Epidermal melanocyte (primary cell): ENCODE data around the gene STX18.

Experiments used
- DNase-seq: peaks from one replicate; pipeline ENCODE4 v3.0.0; 2011; ENCODE audit warnings: low spot score; ENCODE audit not compliant: insufficient read length

The STX18 gene

DNA sequence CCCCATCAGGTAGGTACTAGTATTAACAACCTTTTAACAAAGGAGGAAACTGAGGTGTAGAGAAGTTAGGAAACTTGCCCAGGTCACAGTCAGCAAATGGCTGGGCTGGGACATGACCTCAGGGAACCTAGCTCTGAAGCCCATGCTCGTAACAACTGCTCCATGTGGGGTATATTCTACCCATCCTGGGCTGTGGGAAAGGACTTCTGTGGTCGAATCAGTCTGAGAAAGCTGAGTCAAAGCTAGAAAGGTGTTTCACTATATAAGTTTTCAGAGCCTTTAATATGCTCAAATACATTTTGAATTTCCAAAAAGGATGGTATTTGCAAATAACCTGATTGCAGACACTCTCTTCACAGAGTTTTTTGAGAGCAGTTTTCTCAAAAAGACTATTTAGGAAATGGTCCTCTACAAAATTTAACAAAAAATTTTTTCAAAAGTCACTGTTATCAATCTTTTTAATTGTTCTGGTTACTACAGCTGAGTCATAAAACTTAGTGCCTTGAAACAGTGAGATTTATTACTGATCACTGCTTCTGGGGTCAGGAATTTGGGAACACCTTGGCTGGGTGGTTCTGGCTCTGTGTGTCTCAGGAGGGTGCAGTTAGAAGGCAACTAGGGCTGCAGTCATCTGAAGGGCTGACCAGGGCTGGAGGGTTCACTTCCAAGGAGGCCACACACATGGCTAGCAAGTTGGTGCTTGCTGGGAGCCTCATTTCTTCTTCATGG, 101.4 kb downstream of the STX18 start:
- no peak for DNase-seq

DNA sequence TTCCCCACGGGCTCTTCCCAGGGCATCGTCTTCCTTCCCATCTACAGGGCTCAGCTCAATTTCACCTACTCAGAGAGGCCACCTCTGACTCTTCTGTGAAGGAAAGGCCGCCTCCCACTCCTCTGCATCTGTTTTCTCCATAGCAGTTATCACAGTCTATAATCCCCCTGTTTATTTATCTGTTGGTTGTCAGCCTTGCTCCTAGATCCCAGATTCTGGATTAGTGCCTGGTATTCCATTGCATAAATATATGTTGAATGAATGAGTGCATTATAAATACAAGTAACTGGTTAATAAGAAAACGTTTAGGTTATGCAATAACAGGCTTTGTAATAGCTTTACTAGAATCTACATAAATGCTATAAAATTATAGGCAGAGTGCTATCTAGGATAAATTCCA, 102.1 kb downstream of the STX18 start:
- no peak for DNase-seq

DNA sequence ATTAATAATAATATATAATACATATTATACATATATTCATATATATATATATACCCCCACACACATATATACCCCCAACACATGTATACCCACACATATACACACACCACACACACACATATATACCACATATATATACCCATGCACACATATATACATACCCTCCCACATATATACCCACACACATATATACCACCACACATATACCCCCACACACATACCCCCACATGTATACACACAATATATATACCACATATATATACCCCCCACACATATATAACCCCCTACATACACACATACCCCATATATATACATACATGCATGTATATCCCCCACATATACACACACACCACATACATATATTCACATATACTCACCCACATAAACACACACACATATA, 103.0 kb downstream of the STX18 start:
- no peak for DNase-seq

DNA sequence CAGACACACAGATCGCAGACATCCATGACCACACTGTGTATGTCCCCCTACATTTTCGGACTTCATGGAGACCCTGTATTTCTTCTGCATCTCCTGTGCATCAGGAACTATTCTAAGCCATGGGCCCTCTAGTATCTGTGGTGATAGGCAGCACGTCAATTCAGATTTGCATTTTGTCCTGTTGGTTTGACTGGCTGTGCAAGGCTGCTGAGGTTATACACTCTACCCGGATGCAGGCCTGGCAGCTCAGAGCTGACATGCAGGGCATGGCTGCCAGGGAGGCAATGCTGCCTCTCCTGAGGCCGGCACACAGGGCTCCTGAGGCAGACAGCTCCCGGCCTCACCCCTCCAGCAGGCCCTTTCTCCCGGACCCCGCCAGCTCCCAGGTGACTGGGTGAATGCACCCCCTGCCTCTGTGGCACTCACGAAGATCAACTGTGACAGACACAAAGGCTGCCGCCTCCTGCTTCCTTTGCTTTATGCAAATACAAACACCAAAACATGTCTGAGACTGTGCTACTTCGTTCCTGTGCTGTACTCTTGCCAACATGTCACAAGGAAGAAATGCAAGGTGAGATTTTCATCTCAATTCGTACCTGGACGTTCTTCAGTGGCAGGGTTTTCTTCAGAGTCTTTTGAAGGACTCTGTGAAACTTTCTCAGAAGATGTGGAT, 103.9 kb downstream of the STX18 start:
- DNase-seq: no peak

DNA sequence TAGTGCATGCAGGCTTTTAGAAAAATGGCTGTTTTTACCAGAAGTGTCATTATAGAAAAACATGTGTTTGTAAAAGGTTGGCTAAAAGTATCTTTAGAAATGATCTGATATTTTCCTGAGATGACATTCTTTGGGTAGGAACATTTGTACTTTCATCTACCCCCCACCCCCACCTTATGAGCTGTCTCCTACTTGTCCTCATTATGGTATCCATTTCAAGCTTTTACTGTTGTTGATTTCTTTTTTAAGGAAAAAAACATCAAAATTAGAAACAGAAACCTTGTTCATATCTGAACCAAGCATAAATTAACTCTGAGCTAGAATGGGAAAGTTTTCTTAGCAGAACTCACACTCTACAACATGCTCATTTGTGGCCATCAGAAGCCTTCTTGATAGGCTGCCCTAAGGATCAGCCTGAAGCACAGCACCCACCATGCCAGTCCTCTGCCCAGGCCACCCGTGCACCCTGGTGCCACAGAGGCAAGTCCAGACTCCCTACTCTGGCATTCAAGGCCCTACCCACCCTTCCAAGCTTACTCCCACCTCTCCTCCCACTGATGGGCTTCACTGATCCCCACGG, 105.5 kb downstream of the STX18 start:
- DNase-seq: no peak

DNA sequence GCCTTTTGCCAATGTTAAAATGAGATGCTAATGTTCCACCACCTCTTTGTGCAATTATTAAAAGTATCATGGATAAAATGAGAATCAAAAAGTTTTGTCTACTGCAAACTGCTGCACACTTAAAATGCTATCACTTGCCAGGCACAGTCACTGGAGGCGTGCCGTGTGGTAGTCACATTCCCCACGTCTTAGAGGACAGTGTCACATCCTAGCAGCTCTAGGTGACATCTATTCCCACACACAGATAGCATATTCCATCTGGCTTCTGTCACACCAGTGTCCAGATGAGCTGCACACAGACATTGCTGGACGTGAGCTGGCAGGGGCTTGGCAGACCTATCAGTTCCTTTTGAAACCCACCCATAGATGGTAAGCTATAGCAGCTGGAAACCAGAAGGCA, 107.9 kb downstream of the STX18 start:
- no peak for DNase-seq

DNA sequence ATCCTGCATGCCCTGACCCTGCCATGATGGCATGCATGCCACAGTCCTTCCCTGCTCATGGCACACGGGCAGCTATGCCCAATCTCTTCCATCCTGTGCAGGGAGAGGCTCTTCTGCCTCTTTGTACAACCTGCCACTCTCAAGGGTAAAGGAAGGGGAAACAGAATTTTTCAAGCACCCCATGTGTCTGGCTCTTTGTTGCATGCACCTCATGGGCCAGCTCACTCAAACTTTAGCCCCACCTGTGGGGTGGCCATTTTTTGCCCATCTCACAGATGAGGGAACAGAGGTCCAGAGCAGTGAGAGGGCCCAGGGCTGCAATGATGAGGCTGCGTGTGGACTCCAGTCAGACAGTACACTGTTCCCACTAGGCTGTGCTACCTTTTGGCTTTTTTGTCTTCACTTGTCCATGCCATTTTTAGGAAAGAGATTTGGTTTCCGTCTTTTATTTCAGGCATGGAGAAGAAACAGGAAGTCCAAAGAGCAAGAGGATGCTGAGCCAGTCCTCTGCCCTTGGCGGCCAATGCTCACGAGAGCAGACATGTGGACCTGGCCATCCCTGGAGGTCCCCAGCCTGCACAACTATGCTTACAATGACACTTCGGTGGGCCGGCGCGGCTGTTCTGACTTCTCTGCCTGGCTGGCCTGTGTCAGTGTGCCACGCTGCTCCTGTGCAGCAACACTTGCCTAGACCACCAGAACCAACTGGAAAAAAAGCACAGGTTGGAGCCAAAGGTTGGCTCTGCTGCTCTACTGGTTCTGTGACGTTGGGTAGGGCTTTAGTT, 109.3 kb downstream of the STX18 start:
- DNase-seq: no peak

DNA sequence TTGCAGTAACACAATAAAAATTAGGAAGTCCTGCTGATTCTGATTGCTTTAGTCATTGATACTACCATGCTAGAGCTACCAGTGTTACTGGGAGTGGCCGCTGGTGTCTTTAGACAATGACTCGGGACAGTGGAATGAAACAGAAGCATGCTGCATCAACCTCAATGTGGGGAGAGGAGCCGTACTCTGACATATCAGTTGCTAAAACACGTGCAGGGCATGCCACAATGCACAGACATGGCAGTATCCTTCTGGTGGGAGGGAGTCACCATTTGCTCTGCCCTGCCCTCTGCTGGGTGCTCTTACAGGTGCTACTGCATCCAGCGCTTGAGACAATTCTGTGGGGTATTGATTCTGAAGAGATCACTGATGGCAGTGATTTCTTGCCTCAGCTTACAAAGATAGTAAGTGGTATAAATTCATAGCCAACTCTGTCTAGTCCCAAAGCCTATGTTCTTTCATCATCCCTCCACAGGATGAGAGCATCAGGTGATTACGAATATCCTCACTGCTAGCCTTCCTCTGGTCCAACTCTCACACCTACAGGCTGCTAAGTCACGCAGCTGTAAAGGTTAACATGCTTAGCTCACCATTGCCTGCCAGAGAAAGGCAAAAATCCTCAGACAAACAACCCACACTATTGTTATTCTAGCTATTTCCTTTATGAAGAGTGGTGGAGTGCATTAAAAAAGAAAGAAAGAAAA, 111.2 kb downstream of the STX18 start:
- peak; percentile 78 for DNase-seq

DNA sequence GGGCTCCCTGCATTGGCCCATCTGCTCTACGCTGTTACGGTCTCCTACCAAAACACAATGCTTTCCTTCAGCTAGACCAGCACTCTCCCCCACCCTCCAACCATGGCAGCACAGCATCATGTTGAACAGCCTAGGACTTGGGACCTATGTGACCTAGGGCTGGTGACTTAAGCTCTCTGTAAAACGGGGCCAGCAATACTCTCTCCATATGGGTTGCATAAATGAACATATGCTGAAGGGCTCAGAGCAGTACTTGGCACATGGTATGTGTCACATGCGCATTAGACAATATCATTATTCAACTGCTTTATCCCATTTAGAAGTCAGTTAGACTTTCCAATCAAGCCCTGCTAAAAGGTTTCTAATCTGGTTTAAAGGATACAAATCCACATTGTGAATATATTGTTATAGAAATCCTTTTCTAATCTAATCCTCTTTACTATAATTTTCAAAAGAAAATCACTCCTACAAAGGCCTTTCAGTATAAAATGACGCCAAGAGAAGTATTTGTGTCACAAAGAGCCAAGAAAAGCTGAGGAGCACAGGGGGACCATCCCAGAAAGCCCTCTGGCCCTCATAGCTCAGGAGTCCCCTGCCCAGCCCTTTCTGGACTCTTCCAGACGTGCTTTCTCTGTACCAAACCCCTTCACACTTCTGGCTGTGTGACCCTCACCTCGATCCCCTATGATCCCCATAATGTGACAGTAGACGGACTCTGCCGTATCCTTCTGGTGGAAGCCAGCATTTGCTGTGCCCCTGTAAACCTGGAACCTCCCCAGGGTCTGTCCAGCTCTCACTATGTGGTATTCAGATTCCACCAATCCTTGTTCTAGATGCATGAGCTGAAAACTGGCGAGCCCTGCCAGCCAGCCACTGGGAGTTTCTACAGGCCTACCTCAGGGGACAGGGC, 112.6 kb downstream of the STX18 start:
- DNase-seq: no peak

DNA sequence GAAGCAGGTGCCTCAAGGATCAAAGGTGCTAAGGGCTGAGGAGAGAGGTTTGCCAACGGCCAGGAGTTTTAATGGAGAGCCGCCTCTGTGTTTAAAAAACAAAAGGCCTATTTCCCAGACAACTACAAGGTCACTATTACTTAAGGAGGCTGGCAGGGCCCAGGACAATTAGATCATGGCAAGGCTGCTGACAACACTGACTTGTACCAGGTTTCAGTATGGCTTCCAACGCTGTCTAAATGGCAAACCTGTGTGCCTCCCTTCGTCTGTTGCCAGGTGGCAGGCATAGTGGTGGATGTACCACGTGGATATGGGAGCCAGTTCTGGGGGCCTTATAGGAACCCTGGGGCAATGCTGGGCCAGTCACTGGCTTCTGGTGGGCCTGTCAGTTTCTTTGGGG, 114.0 kb downstream of the STX18 start:
- no peak for DNase-seq

DNA sequence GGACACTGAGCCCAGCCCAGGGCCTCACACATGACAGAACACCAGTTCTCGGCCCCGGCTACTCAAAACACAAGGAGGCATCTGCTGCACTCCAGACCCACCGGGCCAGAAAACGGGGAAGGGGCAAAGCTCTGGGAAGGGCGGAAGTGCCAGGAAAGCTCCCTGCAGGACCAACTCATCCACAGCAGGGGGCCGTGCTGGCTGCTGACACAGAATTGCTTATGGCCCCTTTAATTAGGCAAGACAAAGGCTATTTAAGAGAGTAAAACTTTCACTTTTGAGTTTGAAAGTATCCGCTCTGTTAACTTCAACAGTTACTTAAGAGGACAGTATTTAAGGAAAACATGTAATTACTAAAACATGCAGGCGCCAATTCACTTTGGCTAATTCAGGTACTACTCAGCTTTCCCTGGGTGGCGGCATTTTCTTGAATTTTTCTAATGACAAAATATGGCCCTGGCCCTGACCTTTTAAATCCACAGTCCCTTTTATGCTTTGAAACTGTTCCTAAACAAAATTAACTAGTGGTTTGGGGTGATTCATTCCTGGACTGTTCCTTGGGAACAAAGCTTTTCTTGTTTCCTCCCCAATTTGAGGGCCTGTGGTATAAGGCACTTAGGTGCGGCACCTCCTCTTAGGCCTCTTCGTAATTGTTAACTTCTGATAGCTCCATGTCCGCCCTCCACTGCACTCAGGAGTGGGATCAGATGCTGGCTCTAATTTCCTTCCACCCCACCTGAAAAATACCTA, 114.6 kb downstream of the STX18 start:
- peak; percentile 34 for DNase-seq

DNA sequence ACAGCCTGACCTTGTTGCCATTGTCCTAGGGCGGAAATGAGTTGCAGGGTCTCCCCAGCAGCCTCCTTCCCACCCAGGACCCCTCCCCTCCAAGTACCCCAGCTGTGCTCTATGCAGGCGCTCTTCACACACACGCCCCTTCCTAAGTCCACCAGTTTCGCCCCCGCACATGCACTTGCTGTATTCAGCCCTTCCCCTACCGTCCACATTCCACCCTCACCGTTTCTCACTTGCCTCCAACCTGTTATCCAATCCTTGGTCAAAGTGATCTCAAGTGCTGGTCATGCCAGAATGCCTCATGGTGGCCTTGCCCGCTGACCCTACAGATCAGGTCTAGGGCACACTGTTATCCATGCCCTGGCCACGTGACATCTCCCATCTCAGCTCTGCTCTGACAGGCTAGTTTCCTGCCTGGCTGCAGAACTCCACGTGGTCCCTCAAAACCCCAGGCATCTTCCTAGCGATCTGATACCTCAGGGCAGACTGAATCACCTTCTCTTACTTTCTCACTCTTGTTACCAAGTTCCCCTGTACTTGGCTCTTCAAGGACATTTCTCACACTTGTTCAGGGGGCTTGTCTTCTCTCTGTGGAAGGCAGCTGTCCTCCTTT, 115.2 kb downstream of the STX18 start:
- no peak for DNase-seq

DNA sequence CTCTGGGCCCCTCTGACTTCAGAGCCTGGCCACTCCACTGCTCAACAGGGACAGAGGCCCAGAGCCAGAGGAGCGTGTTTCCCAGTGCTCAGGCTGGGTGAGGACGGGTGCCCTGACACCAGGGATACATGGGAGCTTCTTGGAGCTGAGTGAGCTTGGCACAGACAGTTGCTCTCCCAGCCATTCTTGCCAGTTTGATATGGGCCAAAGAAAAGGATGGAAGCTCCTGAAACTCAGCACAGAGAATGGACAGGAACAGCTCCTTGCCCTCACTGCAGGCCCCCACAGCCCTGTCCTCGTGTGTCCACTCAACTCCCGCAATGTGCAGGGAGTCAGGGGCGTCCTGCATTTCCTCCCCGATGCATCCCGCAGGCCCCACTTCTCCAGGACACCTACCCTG, 116.2 kb downstream of the STX18 start:
- DNase-seq: no peak

DNA sequence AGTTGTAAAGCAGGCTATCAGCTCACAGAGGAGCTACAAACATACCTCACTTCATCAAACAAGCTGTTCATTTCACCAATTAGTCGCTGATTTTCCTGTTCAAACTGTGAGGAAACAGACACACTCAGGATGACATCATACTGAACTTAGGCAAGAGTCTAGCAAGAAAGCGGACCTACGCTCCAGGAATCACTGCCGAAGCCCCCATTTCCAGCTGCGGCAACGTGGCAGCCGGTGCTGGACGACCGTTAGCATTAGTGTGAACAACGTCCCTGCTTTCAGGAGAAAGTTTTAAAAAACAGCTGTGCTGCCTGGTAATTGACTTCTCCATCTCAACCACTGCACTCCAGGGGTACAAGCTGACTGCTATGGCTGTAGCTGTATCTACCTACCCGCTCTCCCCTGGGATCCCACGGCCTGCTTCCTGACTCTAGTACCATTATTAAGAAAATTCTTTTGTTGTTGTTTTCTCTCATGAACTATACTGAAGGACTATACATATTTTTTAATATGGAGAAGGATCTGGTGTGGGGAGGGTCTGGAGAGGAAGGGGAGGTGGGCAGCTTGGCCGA, 116.6 kb downstream of the STX18 start:
- DNase-seq: no peak

DNA sequence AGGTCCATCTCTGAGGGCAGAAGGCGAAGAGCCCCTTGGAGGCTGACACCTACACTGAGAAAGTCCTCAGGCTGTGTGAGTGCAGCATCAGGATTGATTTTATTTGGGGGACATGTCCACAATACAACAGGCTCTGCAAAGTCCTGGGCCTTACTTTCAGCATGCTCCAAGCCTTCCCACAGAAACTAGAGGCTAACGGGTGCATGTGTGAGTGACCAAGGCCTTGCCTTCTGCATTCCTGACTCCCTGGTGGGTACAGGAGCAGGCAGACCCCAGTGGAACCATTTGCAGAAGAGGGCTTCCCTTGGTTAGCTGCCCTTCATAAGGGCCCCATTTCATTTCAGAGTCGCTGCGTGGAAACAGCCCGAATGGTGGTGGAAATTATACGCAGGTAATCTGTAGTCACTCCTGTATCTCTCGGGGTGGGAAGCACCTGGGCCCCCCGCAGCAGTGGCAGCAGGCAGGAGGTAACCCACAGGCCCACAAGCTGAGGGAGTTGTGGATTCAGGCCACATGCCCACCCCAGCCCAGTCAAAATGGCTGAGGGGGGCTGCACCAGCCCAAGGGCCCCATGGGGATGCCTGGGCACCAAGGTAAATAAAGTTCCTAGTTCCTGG, 117.2 kb downstream of the STX18 start:
- no peak for DNase-seq

DNA sequence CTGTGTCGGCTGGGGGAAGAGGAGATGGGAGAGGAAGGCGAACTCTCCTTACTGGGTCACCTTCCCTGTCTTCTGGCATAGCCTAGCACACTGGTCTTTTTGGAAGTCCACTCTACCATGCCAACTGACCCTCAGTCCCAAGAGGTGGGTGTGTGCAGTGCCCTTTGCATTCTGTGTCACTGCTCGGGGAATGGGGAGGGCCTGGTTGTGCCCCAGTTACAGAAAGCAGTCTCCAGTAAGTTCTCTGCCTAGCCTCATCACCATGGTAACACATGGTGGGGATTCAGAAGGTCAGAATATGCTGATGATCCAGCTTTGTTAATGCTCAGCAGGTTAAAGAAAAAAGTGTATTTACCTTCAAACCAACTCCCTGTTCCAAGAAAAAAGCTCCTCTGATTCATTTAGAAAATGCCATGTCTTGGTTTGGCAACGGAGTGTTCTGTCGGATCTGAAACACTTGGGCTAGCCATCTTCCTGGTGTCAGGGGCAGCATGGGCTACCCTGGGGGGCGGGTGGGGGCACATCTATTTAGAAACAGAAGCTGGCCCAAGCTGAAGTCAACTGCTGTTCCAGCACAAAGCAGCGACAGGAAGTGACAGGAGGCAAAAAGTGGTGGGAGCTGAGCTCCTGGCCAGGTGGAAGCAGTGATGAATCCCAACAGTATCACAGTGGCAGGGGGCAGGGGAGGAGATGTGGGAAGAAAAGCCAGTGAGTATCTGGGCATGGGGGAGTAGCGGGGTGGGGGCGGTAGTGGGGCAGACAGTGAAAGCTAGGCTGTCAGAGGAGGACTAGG, 117.9 kb downstream of the STX18 start:
- no peak for DNase-seq

DNA sequence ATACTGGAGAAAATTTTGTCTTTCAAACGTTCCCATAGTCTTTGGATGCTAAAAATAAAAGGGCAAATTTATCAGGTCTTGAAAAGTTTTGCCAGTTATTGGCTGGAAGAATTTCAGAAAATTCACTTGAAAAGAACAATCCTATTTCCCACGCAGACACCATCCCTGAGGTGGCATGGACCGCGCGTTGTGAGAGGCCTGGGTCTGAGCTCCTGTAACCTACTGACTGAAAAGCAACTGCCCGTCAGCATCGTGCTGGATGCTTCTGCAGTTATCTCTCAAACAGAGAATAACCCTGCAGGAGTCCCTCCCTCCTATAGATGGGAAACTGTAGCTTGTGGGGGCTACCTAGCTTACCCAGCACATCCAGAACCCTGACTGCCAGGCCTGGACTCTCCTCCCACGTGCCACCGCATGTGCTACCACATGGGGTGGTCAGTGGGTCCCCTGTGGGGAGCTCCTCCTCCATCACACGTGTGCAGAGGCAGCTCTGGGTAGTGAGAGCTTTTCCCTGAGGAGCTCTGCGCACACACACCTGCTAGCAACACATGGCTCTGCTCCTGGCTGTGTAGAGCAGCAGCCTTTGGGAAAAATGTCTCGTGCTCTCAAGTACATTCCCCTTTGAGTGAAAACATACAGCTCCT, 118.9 kb downstream of the STX18 start:
- DNase-seq: no peak
